ENCODE measurements around the gene SCNN1B.

Gene SCNN1B

GRCh38 chr16:23424292-23424958, 122.3 kb downstream of the SCNN1B start:
- no peak for TF ChIP-seq CTCF (IDR thresholded peaks at IDR 0.05; ENCODE audit: low read depth, low read length)
- no peak overlapping the region for H3K4me3 ChIP-seq (ENCODE audit: low read depth, low read length)

- TF ChIP-seq CTCF (IDR thresholded peaks at IDR 0.05; ENCODE audit: low read depth, low read length): no peak
- H3K4me3 ChIP-seq (ENCODE audit: low read depth, low read length): no peak overlapping the region
These were observed 126.2 kb downstream of the SCNN1B start for GRCh38 chr16:23428351-23428750.
